K562 (cell line): ENCODE data around the gene SH3D21. TPM values are rescaled to one million over a fixed set of nuclear protein-coding genes. Genes with fewer than 3 reads are reported as not detected.
A peak's percentile ranks its signal among the peaks of the same experiment; 100 is the strongest.

Source experiments
- BDP1 ChIP-seq: IDR thresholded peaks from 3 replicates; pipeline ENCODE4 v1.6.1; 2011; ENCODE audit not compliant: insufficient read length, insufficient read depth
- BRF2 ChIP-seq: IDR thresholded peaks from 3 replicates; pipeline ENCODE4 v1.6.1; 2011; ENCODE audit warnings: borderline replicate concordance, mild to moderate bottlenecking; ENCODE audit not compliant: insufficient read length, insufficient read depth
- HMGXB4 ChIP-seq: sonication (generic); formaldehyde crosslinking; IDR thresholded peaks from 2 replicates; pipeline ENCODE4 v1.8.1; 2023; ENCODE audit warnings: mild to moderate bottlenecking, missing genetic modification reagents
- LEF1 ChIP-seq: fragments of 450-650 bp; IDR thresholded peaks from 2 replicates; pipeline ENCODE4 v1.6.1; 2016; ENCODE audit warnings: mild to moderate bottlenecking
- MAX ChIP-seq: sonication (generic); formaldehyde crosslinking; IDR thresholded peaks from 2 replicates; pipeline ENCODE4 v1.9.0; 2022; ENCODE audit warnings: mild to moderate bottlenecking, missing genetic modification reagents
- NFXL1 ChIP-seq: fragments of 450-650 bp; formaldehyde crosslinking; IDR thresholded peaks from 2 replicates; pipeline ENCODE4 v1.4.0; 2021; ENCODE audit warnings: mild to moderate bottlenecking
- NR0B1 ChIP-seq: fragments of 450-650 bp; IDR thresholded peaks from one replicate; pipeline ENCODE4 v1.6.1; 2018; ENCODE audit warnings: mild to moderate bottlenecking, moderate library complexity; ENCODE audit not compliant: partially characterized antibody
- PHF21A ChIP-seq: fragments of 450-650 bp; IDR thresholded peaks from 2 replicates; pipeline ENCODE4 v1.6.1; 2017; ENCODE audit warnings: low read depth, borderline replicate concordance
- PYGO2 ChIP-seq: fragments of 450-650 bp; IDR thresholded peaks from 2 replicates; pipeline ENCODE4 v1.6.1; 2016; ENCODE audit warnings: mild to moderate bottlenecking, missing genetic modification characterization, moderate library complexity, missing compliant biosample characterization
- SMAD3 ChIP-seq: fragments of 450-650 bp; formaldehyde crosslinking; conservative IDR thresholded peaks from 2 replicates; pipeline ENCODE4 v1.4.0; 2020; ENCODE audit warnings: mild to moderate bottlenecking
- SNRNP70 ChIP-seq: fragments of 200-400 bp; formaldehyde crosslinking; optimal IDR thresholded peaks from 2 replicates; pipeline ENCODE3; 2017; ENCODE audit warnings: low read depth, low read length
- THRA ChIP-seq: fragments of 450-650 bp; IDR thresholded peaks from 2 replicates; pipeline ENCODE4 v1.6.1; 2017; ENCODE audit warnings: mild to moderate bottlenecking, moderate library complexity
- ZNF23 ChIP-seq: fragments of 250-450 bp; sonication (Bioruptor Pico); IDR thresholded peaks from 2 replicates; pipeline ENCODE4 v1.4.0; 2020; ENCODE audit warnings: mild to moderate bottlenecking
- ZNF445 ChIP-seq: fragments of 250-450 bp; sonication (Bioruptor Pico); IDR thresholded peaks from 2 replicates; pipeline ENCODE4 v1.4.0; 2020; ENCODE audit warnings: low read depth, mild to moderate bottlenecking, moderate library complexity
- polyA plus RNA-seq, 8 experiments: library from polyadenylated mRNA; depleted of rRNA in 4 of 8; stranded (reverse) in 5 of 8; unstranded in 3 of 8; fragments of >200 nt; fragmentation: Nextera tagmentation in 2 of 8; fragmentation: Illumina TruSeq in 1 of 8; extraction: Ambion mirVana in 2 of 8; extraction: Trizol in 1 of 8; gene quantifications; 2 replicates each; pipeline versions ENCODE4 v1.2.1 to v1.2.3, GENCODE V29; 2011 to 2014; ENCODE audit warnings: inconsistent platforms in 1 of 8, missing spikeins in 1 of 8
- total RNA-seq, 7 experiments: library from RNA; depleted of rRNA in 6 of 7; stranded (reverse); fragments of >200 nt in 6 of 7; fragmentation: Illumina TruSeq in 2 of 7; extraction: Trizol in 2 of 7; gene quantifications; 2 replicates each; pipeline versions ENCODE4 v1.2.1 to v1.2.3, GENCODE V29; 2011 to 2021; ENCODE audit warnings: low replicate concordance in 1 of 7

Gene SH3D21
- total and polyA plus RNA-seq, 9 of the 15 experiments (the other 6 are each of a cell fraction or from before 2014, with no cell fraction given): 0.01 to 4.7 (median 1.8) TPM

- TF ChIP-seq THRA (no peak), SMAD3 (CRISPR knock-in tag) (0 out of 2 replicates have a peak, but pooled peaks have one; percentile 29), PYGO2 (tag) (no peak), LEF1 (peak; percentile 89), ZNF445 (CRISPR knock-in tag) (no peak), ZNF23 (CRISPR knock-in tag) (no peak), PHF21A (0 out of 2 replicates have a peak, but pooled peaks have one; percentile 73), BRF2 (no peak), SNRNP70 (no peak), NFXL1 (no peak), NR0B1 (no peak), BDP1 (no peak), HMGXB4 (CRISPR knock-in tag) (0 out of 2 replicates have a peak, but pooled peaks have one; percentile 68), MAX (CRISPR knock-in tag) (peak; percentile 97)
These were observed 15.2 kb downstream of the SH3D21 start (continued) for GRCh38 chr1:36321119-36321951.
